Fibroblast of skin of right quadriceps (primary cell): ENCODE measurements around the gene OLFML2A.
A peak's percentile ranks its signal among the peaks of the same experiment; 100 is the strongest.
"Not testable (repeated sequence)": the region's sequence is repeated elsewhere in the genome, so short reads cannot be mapped to it uniquely, and the experiment has no call there.

Source experiments
- DNase-seq: peaks from one replicate; pipeline ENCODE4 v3.0.0-alpha.2; 2013

The OLFML2A gene

DNA sequence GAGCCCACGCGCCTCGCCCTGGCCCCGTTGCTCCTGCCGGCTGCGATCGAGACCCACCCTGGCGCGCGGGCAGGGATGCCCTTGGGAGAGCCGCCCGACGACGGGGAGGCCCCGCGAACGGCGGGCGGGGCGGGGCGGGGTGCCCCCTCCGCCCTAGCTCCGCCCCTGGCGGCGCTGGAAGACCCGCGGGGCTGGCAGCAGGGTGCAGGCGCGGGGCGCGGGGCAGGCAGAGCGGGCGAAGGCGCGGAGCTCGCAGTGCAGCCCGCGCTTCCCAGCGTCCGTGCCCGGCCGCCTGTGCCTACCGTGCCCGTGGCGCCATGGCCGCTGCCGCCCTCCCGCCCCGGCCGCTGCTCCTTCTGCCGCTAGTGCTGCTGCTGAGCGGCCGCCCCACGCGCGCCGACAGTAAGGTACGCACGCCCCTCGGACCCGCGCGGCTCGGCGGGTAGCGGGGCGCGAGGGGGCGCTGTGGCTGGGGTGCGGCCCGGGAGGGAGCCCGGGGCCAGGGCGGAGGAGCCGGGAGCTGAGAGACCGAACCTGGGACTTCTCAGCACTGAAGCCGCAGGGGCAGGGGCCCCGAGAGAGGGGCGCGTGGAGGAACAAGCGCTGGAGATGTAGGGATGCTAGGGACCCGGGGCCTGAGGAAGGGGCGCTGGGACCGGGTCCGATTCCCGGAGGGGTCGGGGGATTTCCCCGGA, at the start of gene OLFML2A:
TSS of gene OLFML2A (plus strand) at position 180 of the 695 bp plus-strand sequence. CDS start at position 318, 138 bp downstream.
- no peak for DNase-seq

DNA sequence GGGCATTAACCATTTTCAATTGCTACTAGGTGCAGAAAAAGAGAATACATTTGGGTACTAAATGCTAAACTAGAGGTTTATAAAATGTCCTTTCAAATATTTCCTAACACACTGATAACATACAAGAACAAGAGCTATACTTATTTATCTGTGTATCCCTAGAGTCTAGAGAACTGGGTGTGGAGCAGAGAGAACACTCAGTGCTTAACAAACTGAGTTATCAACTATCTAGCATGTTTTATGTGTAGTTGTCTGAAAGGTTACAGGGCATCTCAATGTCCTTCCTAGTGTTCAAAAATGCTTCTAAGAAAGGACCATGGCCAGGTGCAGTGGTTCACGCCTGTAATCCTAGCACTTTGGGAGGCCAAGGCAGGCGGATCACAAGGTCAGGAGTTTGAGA, 46.2 kb upstream of the OLFML2A start:
- no peak for DNase-seq

DNA sequence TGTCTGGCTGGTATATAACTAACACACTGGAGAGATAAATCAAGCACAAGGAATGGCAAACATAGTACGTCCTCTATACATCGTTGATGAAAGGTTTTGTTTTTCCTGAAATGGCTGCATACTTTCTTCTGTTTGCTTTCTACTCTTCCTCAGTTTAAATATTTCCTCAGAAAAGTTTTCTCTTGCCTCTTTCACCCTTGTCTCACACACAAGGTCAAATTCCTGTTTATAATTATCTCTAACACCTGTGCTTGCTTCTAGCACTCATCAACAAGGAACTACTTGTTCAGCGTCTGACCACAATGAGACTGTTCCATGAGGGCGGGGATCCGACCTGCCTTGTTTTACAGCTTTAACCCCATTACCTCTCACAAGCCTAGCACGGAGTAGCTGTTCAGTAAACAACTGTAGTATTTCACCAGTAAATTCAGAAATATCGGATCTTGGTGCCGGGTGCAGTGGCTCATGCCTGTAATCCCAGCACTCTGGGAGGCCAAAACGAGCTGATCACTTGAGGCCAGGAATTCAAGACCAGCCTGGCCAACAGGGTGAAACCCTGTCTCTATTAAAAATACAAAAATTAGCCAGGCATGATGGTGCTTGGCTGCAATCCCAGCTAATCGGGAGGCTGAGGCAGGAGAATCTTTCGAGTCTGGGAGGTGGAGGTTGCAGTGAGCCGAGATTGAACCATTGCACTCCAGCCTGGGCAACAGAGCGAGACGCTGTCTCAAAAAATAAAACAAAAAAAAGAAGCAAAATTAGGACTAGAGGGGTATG, 42.8 kb upstream of the OLFML2A start:
- DNase-seq, result no peak

DNA sequence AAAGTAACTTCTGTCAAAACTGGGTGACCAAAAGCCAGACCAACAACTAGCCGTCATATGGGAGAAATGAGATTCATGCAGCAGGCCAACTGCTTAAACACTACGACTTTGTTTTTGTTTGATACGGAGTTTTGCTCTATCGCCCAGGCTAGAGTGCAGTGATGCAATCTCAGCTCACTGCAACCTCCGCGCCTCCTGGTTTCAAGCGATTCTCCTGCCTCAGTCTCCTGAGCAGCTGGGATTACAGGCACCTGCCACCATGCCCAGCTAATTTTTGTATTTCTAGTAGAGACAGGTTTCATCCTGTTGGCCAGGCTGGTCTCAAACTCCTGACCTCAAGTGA, 42.2 kb upstream of the OLFML2A start:
- not testable (repeated sequence) for DNase-seq

DNA sequence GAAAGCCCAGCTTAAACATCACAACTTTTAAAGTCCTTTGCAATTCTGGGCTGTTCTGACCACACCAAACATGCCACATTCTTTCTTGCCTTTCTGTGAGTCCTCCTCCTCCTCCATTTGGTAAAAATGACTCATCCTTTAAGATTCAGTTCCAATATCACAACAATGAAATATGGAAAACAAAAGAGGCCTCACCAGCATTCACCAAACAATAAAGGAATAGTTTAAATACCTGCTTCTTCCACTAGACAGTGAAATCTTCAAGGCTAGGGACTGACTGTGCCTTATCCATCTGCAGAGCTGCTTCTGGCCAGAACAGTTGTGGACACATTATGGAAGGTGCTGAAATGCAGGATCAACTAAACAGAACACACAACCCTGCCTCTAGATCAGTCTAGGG, 41.8 kb upstream of the OLFML2A start:
- peak; percentile 66 for DNase-seq

DNA sequence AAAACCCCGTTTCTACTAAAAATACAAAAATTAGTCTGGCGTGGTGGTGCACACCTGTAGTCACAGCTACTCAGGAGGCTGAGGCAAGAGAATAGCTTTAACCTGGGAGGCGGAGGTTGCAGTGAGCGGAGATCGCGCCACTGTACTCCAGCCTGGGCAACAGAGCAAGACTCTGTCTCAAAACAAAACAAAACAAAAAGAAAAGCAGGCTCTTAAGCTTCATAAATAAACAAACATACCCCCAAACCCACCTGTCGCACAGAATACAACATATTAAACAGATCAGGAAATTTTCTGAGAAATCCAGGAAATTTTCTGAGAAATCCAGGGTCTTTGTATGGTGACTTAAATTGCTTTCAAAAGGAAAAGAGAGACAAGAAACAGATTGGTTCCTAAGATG, 38.9 kb upstream of the OLFML2A start:
- DNase-seq, result not testable (repeated sequence)

DNA sequence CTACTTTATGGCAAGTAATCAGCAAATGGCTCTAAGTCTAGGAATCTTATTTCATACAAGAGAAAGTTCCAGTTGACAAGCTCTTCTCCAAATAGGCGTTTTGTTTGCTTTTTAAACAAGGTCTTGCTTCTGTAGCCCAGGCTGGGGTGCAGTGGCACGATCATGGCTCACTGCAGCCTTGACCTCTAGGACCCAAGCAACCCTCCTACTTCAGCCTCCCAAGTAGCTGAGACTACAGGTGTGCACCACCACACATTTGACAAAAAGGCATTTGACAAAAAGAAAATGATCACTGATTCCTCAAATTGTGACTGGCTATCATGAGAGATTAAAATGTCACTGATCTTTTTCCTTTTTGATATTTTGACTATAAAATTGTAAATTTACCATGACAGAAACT, 37.6 kb upstream of the OLFML2A start:
- DNase-seq, result no peak

DNA sequence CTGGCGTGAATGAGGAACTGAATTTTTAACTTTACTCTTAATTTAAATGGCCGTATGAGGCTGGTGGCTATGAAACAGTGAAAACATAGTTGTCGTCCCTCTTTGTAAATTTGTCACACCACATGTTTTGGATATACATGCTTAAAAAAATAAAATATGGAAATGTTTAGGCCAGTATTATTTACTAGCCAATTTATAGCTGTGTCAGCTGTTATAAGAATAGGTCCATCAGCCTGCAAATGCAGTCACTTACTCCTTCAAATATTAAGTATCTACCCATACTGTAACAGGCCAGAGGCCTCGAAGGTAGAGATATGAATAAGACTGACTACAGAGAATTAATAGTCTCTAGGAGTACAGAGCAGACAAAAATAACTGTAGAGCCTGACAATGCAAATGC, 35.8 kb upstream of the OLFML2A start:
- no peak for DNase-seq

DNA sequence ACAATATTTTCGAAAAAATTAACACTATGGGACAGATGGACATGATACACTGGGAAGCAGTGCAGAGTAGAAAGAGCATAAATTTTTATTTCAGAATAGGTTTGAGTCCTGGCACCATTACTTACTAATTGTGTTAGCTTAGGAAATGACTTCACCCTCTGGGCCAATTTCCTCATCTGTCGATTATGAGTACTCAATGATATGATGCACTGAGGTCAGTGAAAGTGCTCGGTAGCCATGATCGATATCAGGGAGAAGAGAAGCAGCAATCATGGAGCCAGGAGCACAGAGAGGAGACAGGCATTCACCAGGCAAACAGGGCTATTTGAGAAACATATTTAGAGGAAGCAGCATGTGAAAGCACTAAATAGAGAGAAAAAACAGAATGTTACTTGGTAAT, 35.3 kb upstream of the OLFML2A start:
- DNase-seq, result no peak

DNA sequence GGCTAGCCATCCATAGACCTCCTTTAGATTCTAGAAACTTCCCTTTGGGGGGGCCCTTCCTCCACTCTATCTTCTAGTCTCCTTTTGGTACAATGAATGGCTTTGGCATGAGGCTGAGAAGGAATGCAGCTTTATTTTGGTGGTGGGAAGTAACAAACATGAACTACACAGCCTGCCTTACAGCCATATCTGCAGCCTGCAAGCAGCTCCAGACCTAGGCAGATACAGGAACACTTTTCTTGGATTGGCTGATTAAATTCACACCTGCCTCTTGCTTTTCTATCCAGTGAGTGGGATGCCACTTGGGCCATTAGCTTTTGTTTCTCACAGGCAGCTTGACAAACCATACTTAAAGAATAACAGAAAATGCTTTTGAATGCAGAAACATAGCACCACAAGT, 34.0 kb upstream of the OLFML2A start:
- DNase-seq, result no peak

DNA sequence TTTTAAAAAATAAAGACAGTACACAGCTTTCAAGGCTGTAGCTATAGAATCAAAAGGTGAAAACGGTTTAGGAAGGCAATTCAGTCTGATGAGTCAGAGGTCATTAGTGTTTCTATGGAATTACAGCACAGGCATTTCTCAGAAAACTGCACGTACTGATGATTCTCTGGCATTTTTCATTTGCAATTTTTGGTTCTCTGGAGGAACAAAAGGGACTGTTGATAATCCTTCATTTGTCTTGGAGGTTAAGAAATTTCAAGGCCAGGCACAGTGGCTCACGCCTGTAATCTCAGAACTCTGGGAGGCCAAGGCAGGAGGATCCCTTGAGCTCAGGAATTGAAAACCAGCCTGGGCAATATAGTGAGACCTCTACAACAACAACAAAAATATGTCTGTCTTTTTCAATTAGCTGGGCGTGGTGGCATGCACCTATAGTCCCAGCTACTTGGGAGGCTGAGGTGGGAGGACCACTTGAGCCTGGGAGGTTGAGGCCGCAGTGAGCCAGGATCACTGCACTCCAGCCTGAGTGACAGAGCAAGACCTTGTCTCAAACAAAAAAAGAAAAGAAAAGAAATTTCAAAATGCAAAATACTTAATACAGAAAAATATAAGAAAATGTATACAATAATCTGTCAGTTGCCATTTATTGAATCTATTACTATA, 33.1 kb upstream of the OLFML2A start:
- peak; percentile 65 for DNase-seq

DNA sequence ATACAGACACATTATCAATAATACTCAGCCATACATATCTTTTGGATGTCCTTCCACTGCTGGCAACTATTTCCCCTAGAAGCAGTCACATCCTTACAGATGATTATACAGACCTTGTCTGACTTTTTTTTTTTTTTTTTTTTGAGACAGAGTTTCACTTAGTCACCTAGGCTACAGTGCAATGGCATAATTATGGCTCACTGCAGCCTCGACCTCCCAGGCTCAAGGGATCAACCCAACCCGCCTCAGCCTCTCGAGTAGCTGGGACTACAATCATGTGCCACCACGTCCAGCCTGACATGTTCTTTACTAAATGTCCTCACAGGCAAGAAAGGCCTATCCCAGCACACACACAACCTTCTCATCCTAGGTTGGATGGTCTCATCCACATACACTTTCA, 29.9 kb upstream of the OLFML2A start:
- DNase-seq, result no peak

DNA sequence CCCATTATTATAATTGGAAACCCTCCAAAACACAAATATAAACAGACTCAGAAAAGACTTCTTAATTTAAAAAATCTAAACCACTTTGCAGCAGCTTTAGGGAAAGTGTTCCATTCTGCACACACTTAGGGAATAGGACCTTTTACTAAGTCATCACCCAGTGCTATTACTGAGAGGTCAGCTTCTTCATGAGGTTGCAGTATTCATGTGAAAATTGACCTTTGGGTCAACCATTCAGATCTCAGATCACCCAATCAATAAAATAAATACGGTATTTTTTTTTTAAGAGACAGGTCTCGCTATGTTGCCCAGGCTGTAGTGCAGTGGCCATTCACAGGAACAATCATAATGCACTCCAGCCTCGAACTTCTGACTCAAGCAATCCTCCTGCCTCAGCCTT, 27.6 kb upstream of the OLFML2A start:
- no peak for DNase-seq

DNA sequence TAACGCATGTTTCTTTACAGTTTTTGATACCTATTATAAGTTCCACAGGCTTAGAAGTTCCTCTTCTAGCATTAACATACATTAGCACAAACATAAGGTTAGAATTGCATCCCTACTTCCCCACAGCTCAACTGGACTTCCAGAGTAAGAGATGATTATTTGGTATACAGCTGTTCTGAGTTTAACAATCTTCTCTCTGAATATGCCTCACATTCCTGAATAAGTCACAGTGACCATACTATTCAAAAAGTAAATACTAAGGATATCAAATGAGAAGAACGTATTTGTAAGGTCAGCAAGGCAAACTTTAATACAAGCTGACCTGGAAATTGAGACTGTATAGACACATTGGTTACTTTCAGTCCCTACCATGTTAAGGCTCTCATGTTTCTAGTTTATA, 27.2 kb upstream of the OLFML2A start:
- DNase-seq, result no peak

DNA sequence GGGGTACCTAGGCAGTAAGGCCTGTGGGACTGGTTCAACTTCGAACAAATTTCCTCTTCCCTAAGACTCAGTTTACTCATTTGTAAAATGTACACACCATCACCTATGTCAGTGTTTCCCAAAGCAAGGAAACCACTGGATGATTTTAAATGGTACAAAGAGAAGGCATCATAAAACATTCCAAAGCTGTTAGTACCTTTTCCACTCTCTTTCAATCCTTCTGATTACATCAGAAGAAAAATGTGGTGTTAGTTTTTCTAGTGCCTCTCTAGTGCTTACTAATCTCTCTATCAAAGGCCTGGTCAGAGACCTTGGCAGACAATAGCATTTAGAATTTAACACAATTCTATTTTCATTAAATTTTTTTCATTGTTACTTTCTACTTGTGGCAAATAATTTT, 24.0 kb upstream of the OLFML2A start:
- DNase-seq, result peak; percentile 67

DNA sequence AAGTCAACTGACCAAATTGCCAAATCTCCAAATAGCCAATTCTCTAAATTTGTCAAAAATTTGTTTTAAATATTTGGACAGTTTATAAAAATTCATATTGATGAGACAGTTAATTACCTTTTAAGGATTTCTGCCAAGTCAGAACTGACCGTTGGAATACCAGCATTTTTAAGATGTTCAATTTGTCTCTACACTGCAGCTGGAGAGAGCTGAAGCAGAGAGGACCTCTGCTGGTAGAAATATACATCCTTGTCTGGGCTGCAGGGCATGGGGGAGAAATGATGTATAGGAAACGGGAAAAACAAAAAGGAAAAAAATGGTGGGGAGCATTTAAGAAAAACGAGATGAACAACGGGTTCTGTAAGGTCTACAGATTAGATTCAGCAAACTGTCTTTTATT, 22.6 kb upstream of the OLFML2A start:
- DNase-seq, result peak; percentile 45

DNA sequence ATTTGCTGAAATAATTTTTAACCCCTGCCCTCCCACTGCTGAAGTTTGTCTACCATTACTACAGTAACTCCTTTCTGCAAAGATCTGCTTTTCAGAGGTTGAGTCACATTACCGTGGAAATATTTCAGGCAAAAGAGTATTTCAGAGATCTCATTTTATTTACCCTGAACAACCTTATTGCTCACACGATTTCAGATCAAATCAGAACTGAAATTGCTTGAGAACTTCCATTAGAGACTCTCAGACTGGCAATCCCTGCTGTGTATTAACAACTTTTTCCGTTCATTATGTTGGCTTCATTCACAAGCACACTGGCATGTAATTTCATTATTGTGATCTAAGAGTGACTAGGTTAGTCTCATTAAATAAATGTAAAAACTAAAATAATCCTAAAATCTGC, 21.9 kb upstream of the OLFML2A start:
- no peak for DNase-seq

DNA sequence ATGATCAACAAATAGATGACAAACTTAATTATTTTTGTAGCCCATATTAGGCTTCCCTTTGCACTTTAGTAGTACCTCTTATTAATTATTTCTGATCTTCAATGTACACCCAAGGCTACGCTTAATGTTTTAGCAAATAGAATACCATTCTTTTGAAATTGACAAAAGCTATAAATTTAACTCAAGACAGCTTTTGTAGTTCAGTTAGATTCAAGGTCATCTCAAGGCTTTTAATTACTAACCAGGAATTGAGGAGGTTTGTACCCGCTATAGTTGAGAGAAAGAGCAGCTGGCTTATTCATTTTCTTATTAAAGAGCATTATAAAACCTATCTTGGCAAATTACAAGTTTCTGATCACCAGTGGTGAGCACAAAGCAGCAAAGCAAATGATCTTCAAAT, 20.9 kb upstream of the OLFML2A start:
- no peak for DNase-seq

DNA sequence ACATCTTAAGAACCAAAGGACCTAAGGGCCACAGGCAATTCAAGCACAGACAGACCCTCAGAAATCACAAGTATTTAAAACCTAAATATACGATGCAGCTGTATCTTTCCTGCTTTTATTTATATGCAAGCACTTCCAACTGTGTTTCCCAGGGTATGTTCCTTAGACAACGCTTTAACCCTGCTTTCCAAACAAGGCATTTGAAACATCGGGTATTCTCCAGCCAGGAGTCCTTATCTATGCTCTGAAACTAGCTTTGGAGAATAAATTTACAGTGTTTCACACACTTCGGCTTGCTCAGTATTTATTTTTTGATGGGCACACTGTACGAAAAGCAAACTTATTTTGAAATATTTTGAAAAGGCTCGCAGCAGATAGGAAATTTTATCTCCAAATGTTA, 19.3 kb upstream of the OLFML2A start:
- DNase-seq, result no peak

DNA sequence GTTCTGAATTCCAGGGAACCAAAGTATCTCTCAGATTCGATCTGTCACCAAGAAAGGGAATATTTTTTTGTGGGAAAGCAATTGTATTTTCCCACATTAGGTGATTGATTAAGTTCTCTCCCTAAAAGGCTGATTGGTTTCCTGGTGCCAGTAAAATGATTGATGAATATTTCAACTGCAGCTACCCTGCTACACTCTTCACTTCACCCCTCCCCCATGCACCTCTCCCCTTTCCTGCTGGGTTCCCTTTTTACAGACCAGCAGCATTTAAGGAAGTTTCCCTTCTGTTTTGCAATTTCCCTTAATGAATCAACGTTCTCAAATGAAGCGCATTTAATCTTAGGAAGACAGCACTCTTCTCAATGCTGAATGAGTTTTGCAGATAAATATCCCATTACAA, 18.9 kb upstream of the OLFML2A start:
- no peak for DNase-seq

DNA sequence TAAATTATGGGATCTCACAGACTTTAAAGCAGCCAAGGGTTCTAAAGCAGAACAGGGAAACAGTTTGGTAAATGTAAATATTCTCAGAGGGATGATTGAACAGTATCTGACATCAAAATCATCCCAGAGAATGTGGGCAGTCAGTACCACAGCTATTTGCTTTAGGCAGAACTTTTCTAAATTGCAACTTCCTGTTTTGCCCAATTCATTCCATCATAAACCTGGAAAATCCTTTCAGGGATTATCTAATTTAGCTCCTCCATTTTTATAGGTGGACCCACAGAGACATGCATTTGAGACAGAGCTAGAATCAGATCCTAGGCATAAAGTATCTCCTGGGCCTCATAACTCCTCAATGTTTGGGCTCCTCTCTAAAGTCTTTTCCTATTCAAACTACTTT, 18.2 kb upstream of the OLFML2A start:
- no peak for DNase-seq

DNA sequence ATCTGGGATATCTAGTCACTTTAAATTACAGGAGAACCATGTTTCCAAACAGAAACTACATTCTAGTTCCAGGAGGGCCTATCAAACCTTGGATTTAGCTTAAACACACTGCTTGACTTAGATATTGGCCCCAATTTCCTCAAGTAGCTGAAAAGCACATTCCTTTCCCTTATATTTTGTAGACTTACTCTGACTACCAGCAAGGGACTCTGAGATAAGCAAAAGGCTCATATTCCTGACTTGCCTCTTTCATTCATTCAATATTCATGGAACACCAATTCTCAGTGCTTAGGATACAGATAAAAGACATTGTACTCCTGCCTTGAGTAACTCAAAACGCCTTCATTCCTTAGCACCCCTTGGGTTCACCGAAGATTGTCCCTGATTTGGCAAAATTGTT, 17.6 kb upstream of the OLFML2A start:
- no peak for DNase-seq

DNA sequence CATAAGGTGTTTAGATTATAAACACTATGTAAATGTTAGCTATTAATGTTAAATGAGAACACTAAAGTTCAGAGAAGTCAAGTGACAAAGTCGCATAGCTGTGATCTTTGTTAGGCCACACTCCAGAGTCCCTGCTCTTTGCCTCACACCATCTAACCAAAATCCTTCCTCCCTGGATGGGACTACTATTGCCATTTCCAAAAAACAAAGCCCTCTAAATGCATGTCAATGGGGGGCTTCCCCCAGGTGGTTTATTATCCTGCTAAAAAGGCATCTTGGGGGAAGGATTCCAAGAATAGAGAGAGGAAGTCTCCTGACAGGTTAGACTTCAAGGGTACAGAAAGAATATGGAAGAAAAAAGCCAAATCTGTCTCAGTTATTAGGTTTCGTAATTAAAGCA, 16.2 kb upstream of the OLFML2A start:
- no peak for DNase-seq

DNA sequence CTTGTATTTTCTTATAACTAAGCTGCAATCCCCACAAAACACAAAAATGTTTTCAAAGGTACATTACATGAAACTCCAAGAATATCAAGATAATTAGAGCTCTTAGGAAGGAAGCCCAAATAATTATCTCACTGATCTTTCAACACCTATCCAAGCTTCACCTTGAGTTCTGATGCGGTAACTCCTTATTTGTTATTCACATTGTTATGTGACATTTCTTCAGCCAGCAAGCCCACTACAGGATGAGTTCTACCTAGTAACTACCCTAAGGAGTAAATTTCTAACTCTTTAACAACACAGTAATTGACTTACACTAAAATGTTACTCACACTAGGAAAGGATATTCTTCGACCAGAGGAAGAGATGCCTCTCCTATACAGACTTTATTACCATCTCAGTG, 15.7 kb upstream of the OLFML2A start:
- DNase-seq, result no peak
